Mesenchymal stem cell (in vitro differentiated cells and primary cell): ENCODE measurements around the gene STAB1.

Experiments
- DNase-seq: peaks from one replicate; pipeline ENCODE4 v3.0.0-alpha.2; 2013
- H2AFZ ChIP-seq: one replicate; pipeline ENCODE4 v1.6.1; 2013; ENCODE audit warnings: low read depth, mild to moderate bottlenecking, control low read depth, inconsistent platforms, low read length, moderate library complexity
- H2AK5ac ChIP-seq: 2 replicates; pipeline ENCODE4 v1.6.1; 2013; ENCODE audit warnings: low read length, moderate library complexity, mild to moderate bottlenecking, inconsistent platforms; ENCODE audit not compliant: severe bottlenecking
- H2BK120ac ChIP-seq: one replicate; pipeline ENCODE4 v1.6.1; 2013; ENCODE audit warnings: low read depth, mild to moderate bottlenecking, inconsistent platforms, low read length, moderate library complexity
- H2BK12ac ChIP-seq, 2 experiments: one replicate each; pipeline ENCODE4 v1.6.1; 2013; ENCODE audit warnings: inconsistent platforms in 2 of 2, low read length in 2 of 2, mild to moderate bottlenecking in 2 of 2, moderate library complexity in 2 of 2, control low read depth in 1 of 2
- H2BK15ac ChIP-seq: one replicate; pipeline ENCODE4 v1.6.1; 2013; ENCODE audit warnings: mild to moderate bottlenecking, low read depth, inconsistent platforms; ENCODE audit not compliant: poor library complexity, severe bottlenecking
- H2BK5ac ChIP-seq: 2 replicates; pipeline ENCODE4 v1.6.1; 2013; ENCODE audit warnings: low read depth, mild to moderate bottlenecking, low read length, control low read depth, inconsistent platforms; ENCODE audit not compliant: poor library complexity, severe bottlenecking
- H3K14ac ChIP-seq, 2 experiments: one replicate each; pipeline ENCODE4 v1.6.1; 2013; ENCODE audit warnings: inconsistent platforms in 2 of 2, low read length in 2 of 2, control low read depth in 1 of 2, mild to moderate bottlenecking in 1 of 2, moderate library complexity in 1 of 2
- H3K18ac ChIP-seq, 2 experiments: one replicate each; pipeline ENCODE4 v1.6.1; 2013; ENCODE audit warnings: inconsistent platforms in 2 of 2, low read length in 2 of 2, control low read depth in 1 of 2, low read depth in 1 of 2, mild to moderate bottlenecking in 1 of 2
- H3K23ac ChIP-seq, 2 experiments: one replicate each; pipeline ENCODE4 v1.6.1; 2013; ENCODE audit warnings: inconsistent platforms in 2 of 2, low read length in 2 of 2, mild to moderate bottlenecking in 2 of 2, moderate library complexity in 2 of 2, control low read depth in 1 of 2
- H3K27ac ChIP-seq: 2 replicates; pipeline ENCODE4 v1.5.1; 2013; ENCODE audit warnings: mild to moderate bottlenecking, moderate library complexity, low read length, control low read depth, inconsistent platforms; ENCODE audit not compliant: poor library complexity, severe bottlenecking
- H3K27me3 ChIP-seq, 2 experiments: 2 replicates each; pipeline versions ENCODE4 v1.6.1 to v1.7.0; 2013; ENCODE audit warnings: low read length in 2 of 2, mild to moderate bottlenecking in 2 of 2, moderate library complexity in 2 of 2, control low read depth in 1 of 2, inconsistent platforms in 1 of 2; ENCODE audit not compliant: control insufficient read depth in 1 of 2, insufficient read depth in 1 of 2
- H3K36me3 ChIP-seq, 2 experiments: 2 replicates each; pipeline versions ENCODE4 v1.6.1 to v1.7.0; 2013; ENCODE audit warnings: low read length in 2 of 2, control low read depth in 1 of 2, inconsistent platforms in 1 of 2, low read depth in 1 of 2, mild to moderate bottlenecking in 1 of 2; ENCODE audit not compliant: insufficient read depth in 2 of 2, control insufficient read depth in 1 of 2
- H3K4ac ChIP-seq, 2 experiments: one replicate each; pipeline ENCODE4 v1.6.1; 2013; ENCODE audit warnings: inconsistent platforms in 2 of 2, low read length in 2 of 2, mild to moderate bottlenecking in 2 of 2, moderate library complexity in 2 of 2, control low read depth in 1 of 2, low read depth in 1 of 2
- H3K4me1 ChIP-seq: 2 replicates; pipeline ENCODE4 v1.6.1; 2013; ENCODE audit warnings: low read depth, low read length, control low read depth; ENCODE audit not compliant: control insufficient read depth, insufficient read depth
- H3K4me2 ChIP-seq: 2 replicates; pipeline ENCODE4 v1.6.1; 2013; ENCODE audit warnings: low read length, mild to moderate bottlenecking, inconsistent platforms; ENCODE audit not compliant: poor library complexity, severe bottlenecking
- H3K4me3 ChIP-seq, 2 experiments: 2 replicates each; pipeline versions ENCODE4 v1.5.1 to v1.7.0; 2013; ENCODE audit warnings: low read length in 2 of 2, mild to moderate bottlenecking in 2 of 2, control low read depth in 1 of 2, low read depth in 1 of 2; ENCODE audit not compliant: insufficient read depth in 1 of 2
- H3K79me1 ChIP-seq: replicated peaks from 2 replicates; pipeline ENCODE4 v1.6.1; 2013; ENCODE audit warnings: mild to moderate bottlenecking, control low read depth, low read length, inconsistent platforms; ENCODE audit not compliant: poor library complexity, severe bottlenecking
- H3K9ac ChIP-seq: 2 replicates; pipeline ENCODE4 v1.7.0; 2013; ENCODE audit warnings: mild to moderate bottlenecking, low read length, moderate library complexity
- H3K9me3 ChIP-seq: 2 replicates; pipeline ENCODE4 v1.7.0; 2013; ENCODE audit warnings: mild to moderate bottlenecking, low read length; ENCODE audit not compliant: control insufficient read depth
- H4K8ac ChIP-seq: one replicate; pipeline ENCODE4 v1.6.1; 2013; ENCODE audit warnings: inconsistent platforms, mild to moderate bottlenecking, low read length, moderate library complexity
- H4K91ac ChIP-seq: one replicate; pipeline ENCODE4 v1.6.1; 2013; ENCODE audit warnings: mild to moderate bottlenecking, low read length, inconsistent platforms
- WGBS: methylation state at CpG from one replicate; pipeline ENCODE4 v1.1.7; 2013; ENCODE audit warnings: mixed read lengths; 5-methylcytosine and 5-hydroxymethylcytosine counted together

The STAB1 gene

DNA sequence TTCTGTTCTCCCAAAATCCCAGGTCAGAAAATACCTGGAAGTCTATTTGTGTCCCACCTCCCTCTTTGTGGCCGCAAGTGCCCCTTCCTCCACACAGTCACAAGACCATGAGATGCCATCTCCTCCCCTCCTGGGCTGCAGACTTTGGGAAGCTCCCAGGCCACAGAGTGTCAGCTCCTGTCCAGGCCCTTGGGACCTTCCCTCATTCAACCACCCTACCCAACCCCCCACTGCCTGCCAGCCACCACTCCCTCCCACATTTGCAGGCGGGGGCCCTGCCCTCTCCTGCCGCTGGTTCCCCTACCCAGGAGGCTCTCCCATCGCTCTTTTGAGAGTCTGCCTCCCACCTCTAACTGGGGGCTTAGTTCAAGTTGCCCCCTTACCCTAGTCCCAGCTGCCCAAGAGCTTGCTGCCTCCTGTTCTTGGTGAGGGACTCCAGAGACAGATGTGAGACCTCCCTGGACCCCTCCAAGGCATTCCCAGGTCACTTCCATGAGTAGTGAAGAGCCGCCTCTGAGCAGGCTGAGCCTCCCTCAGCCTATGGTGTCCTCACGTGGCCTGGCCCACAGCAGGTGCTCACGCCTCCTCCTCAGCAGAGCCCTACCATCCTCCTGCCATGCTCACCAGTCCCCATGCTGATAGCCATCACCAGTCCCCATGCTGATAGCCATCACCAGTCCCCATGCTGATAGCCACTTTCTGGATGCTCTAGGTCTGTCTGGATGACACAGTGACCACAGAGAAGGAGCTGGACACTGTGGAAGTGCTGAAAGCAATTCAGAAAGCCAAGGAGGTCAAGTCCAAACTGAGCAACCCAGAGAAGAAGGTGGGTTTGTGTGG is 15.9 kb upstream of the STAB1 start:
- DNase-seq, result no peak
- Histone ChIP-seq H2BK120ac (no peak overlapping the region), H2BK12ac (no peak overlapping the region), H3K4me1 (peaks cover 9% of the 10 kb centered on the region), H4K8ac (no peak overlapping the region), H4K91ac (no peak overlapping the region), H3K14ac (no peak overlapping the region), H3K4ac (no peak overlapping the region), H3K27me3 (no peaks in the 10 kb centered on the region), H2BK15ac (no peak overlapping the region), H3K36me3 (peaks cover 86 to 90% of the 10 kb centered on the region in 2 experiments), H3K4me3 (no peak overlapping the region), H2BK5ac (no peak overlapping the region), H2AK5ac (no peak overlapping the region), H3K27ac (no peak overlapping the region), H3K9me3 (no peaks in the 10 kb centered on the region), H3K4me2 (no peak overlapping the region), H3K18ac (no peak overlapping the region), H3K9ac (no peak overlapping the region), H2AFZ (no peak overlapping the region), H3K23ac (no peak overlapping the region), H3K79me1 (peaks cover 50% of the 10 kb centered on the region)
- 95% methylated on average over 7 of the region's 7 CpGs for WGBS

- no peak overlapping the region for H3K18ac ChIP-seq
- no peak overlapping the region for H3K27ac ChIP-seq
- H3K4me1 ChIP-seq, result peaks cover 9% of the 10 kb centered on the region
These were observed 15.1 kb upstream of the STAB1 start for GRCh38 chr3:52479877-52480575.

GRCh38 chr3:52480768-52481715 is 14.1 kb upstream of the STAB1 start:
- H2BK12ac ChIP-seq, result no peak overlapping the region
- H3K4ac ChIP-seq, result no peak overlapping the region
- peaks cover 9% of the 10 kb centered on the region for H3K4me1 ChIP-seq
- no peak overlapping the region for H2BK120ac ChIP-seq
- H4K91ac ChIP-seq, result no peak overlapping the region
- no peak overlapping the region for H3K9ac ChIP-seq
- no peaks in the 10 kb centered on the region for H3K9me3 ChIP-seq
- H3K14ac ChIP-seq, result no peak overlapping the region
- H3K4me2 ChIP-seq, result no peak overlapping the region
- no peak overlapping the region for H4K8ac ChIP-seq
- H2AK5ac ChIP-seq, result no peak overlapping the region
- no peaks in the 10 kb centered on the region for H3K27me3 ChIP-seq
- WGBS, result 98% methylated on average over 24 of the region's 27 CpGs
- no peak for DNase-seq
- no peak overlapping the region for H2AFZ ChIP-seq
- no peak overlapping the region for H3K4me3 ChIP-seq
- H3K36me3 ChIP-seq, result peaks cover 79 to 96% of the 10 kb centered on the region in 2 experiments
- peaks cover 54% of the 10 kb centered on the region for H3K79me1 ChIP-seq
- no peak overlapping the region for H2BK5ac ChIP-seq
- no peak overlapping the region for H2BK15ac ChIP-seq
- no peak overlapping the region for H3K18ac ChIP-seq
- H3K23ac ChIP-seq, result no peak overlapping the region
- no peak overlapping the region for H3K27ac ChIP-seq

More at GRCh38 chr3:52479877-52480575, 15.1 kb upstream of the STAB1 start:
- Histone ChIP-seq H2AFZ (no peak overlapping the region), H2AK5ac (no peak overlapping the region), H3K4me3 (no peak overlapping the region), H3K9ac (no peak overlapping the region), H3K14ac (no peak overlapping the region), H3K9me3 (no peaks in the 10 kb centered on the region), H4K91ac (no peak overlapping the region), H2BK120ac (no peak overlapping the region), H2BK15ac (no peak overlapping the region), H4K8ac (no peak overlapping the region), H3K4ac (no peak overlapping the region), H3K23ac (no peak overlapping the region), H3K27me3 (no peaks in the 10 kb centered on the region), H3K4me2 (no peak overlapping the region), H3K36me3 (peaks cover 80 to 96% of the 10 kb centered on the region in 2 experiments), H2BK12ac (no peak overlapping the region), H3K79me1 (peaks cover 54% of the 10 kb centered on the region), H2BK5ac (no peak overlapping the region)
- DNase-seq, result no peak
- WGBS, result 96% methylated on average over 10 of the region's 16 CpGs
